NB4 (cell line): ENCODE measurements around the gene ST8SIA1.

Experiments used
- DNase-seq: peaks from one replicate; pipeline ENCODE4 v3.0.0; 2010; ENCODE audit warnings: low read depth
- H3K4me3 ChIP-seq: one replicate; pipeline ENCODE4 v1.5.1; 2011; ENCODE audit warnings: mild to moderate bottlenecking, low read depth, low read length, moderate library complexity
- CTCF ChIP-seq: IDR thresholded peaks from one replicate; pipeline ENCODE4 v1.5.1; 2012; ENCODE audit warnings: low read depth, low read length
- MAX ChIP-seq: IDR thresholded peaks from 2 replicates; pipeline ENCODE4 v1.6.1; 2011; ENCODE audit warnings: low read depth, low read length
- MYC ChIP-seq: IDR thresholded peaks from 2 replicates; pipeline ENCODE4 v1.6.1; 2011; ENCODE audit warnings: low read depth, low read length
- POLR2A ChIP-seq: IDR thresholded peaks from 2 replicates; pipeline ENCODE4 v1.6.1; 2011; ENCODE audit warnings: mild to moderate bottlenecking; ENCODE audit not compliant: insufficient read length; ENCODE audit errors: extremely low read depth

ST8SIA1 gene

GRCh38 chr12:22257100-22257499 is 77.4 kb downstream of the ST8SIA1 start:
- TF ChIP-seq POLR2A (no peak), MYC (no peak), CTCF (no peak)
- no peak overlapping the region for H3K4me3 ChIP-seq
- DNase-seq, result no peak

- TF ChIP-seq CTCF (no peak), POLR2A (no peak), MAX (no peak), MYC (no peak)
- DNase-seq, result no peak
- H3K4me3 ChIP-seq, result no peak overlapping the region
These were observed 77.9 kb downstream of the ST8SIA1 start for GRCh38 chr12:22256605-22257004.

GRCh38 chr12:22256041-22256441 is 78.5 kb downstream of the ST8SIA1 start:
- TF ChIP-seq CTCF (no peak), MYC (no peak)
- no peak overlapping the region for H3K4me3 ChIP-seq
- DNase-seq, result no peak

- no peak overlapping the region for H3K4me3 ChIP-seq
These were observed 79.4 kb downstream of the ST8SIA1 start for GRCh38 chr12:22255097-22255496.

GRCh38 chr12:22254478-22254877 is 80.0 kb downstream of the ST8SIA1 start:
- no peak for DNase-seq
- no peak for TF ChIP-seq POLR2A
- TF ChIP-seq MYC, result no peak
- no peak for TF ChIP-seq CTCF
- TF ChIP-seq MAX, result no peak
- H3K4me3 ChIP-seq, result no peak overlapping the region

More at GRCh38 chr12:22255097-22255496, 79.4 kb downstream of the ST8SIA1 start:
- no peak for DNase-seq
- TF ChIP-seq MYC (no peak), MAX (no peak), POLR2A (no peak), CTCF (no peak)

GRCh38 chr12:22252057-22252456 is 82.5 kb downstream of the ST8SIA1 start:
- TF ChIP-seq CTCF (no peak), MYC (no peak), POLR2A (no peak), MAX (no peak)

More at GRCh38 chr12:22252057-22252456, 82.5 kb downstream of the ST8SIA1 start:
- no peak for DNase-seq
- H3K4me3 ChIP-seq, result no peak overlapping the region
